NCI-H446 (cell line): ENCODE results near the gene ZNF593OS.

ENCODE experiments used
- DNase-seq, 2 experiments: peaks; one replicate each; lab custom pipeline; 2025; lab: John Stamatoyannopoulos, UW

Gene ZNF593OS

GRCh38 chr1:26171084-26172072, at the start of gene ZNF593OS:
Gene ZNF593OS (minus strand): TSS chr1:26171832. CDS start chr1:26171661, 171 bp downstream.
- no peak for DNase-seq

GRCh38 chr1:26221094-26221493, 49.5 kb upstream of the ZNF593OS start:
- no peak for DNase-seq

- DNase-seq = no peak
Observed at GRCh38 chr1:26220199-26220912, 48.7 kb upstream of the ZNF593OS start.

- peak in 1 of 2 experiments; percentile 69 for DNase-seq
Observed at GRCh38 chr1:26218906-26219494, 47.4 kb upstream of the ZNF593OS start.

- DNase-seq = no peak
Observed at GRCh38 chr1:26215246-26215645, 43.6 kb upstream of the ZNF593OS start.

DNA sequence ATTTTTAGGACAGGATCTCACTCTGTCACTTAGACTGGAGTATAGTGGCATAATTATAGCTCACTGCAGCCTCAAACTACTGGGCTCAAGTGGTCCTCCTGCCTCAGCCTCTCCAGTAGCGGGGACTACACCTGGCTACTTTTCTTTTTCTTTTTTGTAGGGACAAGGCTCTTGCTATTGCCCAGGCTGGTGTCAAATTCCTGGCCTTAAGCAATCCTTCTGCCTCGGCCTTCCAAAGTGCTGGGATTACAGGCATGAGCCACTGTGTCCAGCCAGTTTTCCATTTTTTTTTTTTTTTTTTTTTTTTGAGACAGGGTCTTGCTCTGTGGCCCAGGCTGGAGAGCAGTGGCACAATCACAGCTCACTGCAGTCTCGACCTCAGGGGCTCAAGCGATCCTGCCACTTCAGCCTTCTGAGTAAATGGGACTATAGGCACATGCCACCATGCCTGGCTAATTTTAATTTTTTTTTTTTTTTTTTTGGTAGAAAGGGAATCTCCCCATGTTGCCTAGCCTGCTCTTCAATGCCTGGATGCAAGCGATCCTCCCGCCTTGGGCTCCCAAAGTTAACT, 41.8 kb upstream of the ZNF593OS start:
- DNase-seq = no peak

GRCh38 chr1:26212726-26213125, 41.1 kb upstream of the ZNF593OS start:
- no peak for DNase-seq

DNA sequence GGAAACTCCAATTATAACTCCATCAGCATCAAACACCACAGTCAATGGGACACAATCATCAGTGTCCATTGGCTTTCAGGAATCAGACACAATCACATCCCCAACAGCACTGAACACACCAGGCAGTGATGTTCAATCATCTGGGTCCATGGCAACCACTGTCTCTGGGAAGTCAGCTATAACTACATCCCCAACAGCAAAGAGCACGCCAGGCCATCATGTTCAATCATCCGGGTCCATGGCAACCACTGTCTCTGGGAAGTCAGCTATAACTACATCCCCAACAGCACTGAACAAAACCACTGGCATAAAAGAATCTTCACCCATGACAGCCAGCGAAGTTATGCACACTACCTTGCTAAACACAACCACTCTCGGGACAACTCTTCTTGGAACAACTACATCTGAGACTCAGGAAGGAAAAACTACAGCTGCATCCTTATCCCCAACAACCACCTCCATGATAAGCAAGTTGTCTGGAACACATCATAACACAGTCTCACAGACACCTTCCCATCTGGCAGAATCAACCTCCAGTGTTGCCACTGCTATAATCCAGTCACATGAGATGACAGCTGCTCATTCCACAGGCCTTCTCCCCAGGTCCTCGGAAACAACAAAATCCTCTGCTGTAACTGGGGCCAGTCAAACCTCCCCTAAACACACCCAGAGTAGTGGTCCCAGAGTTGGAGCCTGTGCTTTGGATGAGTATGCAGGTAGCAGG, 38.7 kb upstream of the ZNF593OS start:
- DNase-seq = no peak

- DNase-seq = no peak
Observed at GRCh38 chr1:26203642-26204318, 32.1 kb upstream of the ZNF593OS start.

- no peak for DNase-seq
Observed at GRCh38 chr1:26200413-26200812, 28.8 kb upstream of the ZNF593OS start.

- DNase-seq = no peak
Observed at GRCh38 chr1:26197813-26198212, 26.2 kb upstream of the ZNF593OS start.

DNA sequence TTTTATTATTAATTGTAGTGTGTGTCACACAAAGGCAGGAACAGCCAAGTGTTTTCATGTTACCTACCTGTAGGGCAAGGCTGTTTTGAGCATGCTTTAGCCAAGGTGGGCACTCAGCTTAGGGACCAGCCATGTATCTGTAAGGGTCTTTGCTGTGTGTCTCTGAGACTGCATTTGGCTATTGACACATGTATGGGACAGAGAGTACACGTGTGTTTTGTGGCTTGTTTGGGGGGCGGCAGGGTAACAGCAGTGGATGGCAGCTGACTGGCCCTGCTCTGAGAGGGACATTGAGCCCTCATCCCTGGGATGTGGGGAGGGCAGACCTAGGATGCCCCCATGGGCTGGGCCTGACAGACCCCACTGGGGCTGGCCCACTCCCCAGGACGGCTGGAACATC, 25.7 kb upstream of the ZNF593OS start:
- no peak for DNase-seq

- DNase-seq = no peak
Observed at GRCh38 chr1:26195805-26196204, 24.2 kb upstream of the ZNF593OS start.

GRCh38 chr1:26191739-26192138, 20.1 kb upstream of the ZNF593OS start:
- DNase-seq = no peak

- peak in 1 of 2 experiments; percentile 27 for DNase-seq
Observed at GRCh38 chr1:26190373-26190987, 18.8 kb upstream of the ZNF593OS start, which contains the start of gene CATSPER4. Gene CATSPER4 (plus strand): TSS chr1:26190602. CDS start chr1:26190628, 26 bp downstream.

- DNase-seq = no peak
Observed at GRCh38 chr1:26189751-26190275, 18.2 kb upstream of the ZNF593OS start.

GRCh38 chr1:26189331-26189730, 17.7 kb upstream of the ZNF593OS start:
- no peak for DNase-seq

GRCh38 chr1:26188477-26188876, 16.8 kb upstream of the ZNF593OS start:
- no peak for DNase-seq

DNA sequence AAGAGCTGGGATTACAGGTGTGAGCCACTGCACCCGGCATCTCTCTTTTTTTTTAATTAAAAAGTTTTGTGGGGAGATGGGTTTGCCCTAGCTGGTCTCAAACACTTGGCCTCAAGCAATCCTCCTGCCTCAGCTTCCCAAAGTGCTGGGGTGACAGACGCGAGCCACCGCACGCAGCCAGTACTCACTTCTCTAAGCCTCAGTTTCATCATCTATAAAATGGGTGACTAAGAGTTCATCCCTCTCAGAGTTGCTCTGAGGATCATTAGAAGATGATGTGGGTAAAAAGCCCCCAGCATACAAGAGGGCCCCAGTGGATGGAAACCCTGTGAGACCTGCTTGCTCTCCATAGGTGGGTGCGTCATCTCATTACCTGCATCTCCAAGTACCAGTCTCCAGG, 16.2 kb upstream of the ZNF593OS start:
- DNase-seq = no peak

DNA sequence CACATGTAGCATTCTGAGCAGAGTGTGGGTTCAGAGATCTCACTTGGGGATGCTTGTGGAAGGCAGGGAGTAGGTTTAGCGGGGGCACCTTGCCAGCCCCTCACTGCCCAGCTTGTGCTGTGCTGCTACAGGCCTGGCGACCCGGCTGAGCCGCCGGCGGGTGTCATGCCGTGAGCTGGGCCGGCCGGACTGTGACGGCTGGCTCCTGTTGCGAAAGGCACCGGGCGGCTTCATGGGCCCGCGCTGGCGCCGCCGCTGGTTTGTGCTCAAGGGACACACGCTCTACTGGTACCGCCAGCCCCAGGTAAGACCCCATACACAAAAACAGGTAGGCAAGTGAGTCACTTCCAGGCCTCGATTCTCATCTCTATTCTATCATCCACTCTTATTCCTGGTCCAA, 13.3 kb upstream of the ZNF593OS start:
- no peak for DNase-seq
